ENCODE measurements around the gene SDF2L1.
"Not testable (repeated sequence)": the region's sequence is repeated elsewhere in the genome, so short reads cannot be mapped to it uniquely, and the experiment has no call there.

Gene SDF2L1

GRCh38 chr22:21665047-21665851 lies 23.1 kb downstream of the SDF2L1 start:
- no peak for DNase-seq

DNA sequence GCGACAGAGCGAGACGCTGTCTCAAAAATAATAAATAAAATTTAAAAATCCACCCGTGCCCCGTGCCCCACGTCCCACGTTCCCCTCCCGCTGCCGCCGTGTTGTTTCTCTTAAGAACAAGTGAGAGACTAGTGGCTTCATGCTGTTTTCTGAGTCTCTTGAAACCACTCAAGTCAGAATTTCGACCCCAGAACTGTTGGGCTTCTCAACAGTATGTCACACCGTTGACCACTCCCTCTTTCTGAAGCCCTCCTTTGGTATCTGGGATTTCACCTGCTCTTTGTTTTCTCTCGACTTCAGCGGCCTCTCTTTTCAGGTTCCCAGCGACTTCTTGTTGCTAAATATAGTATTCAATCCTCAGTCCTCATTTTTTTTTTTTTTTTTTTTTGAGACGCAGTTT lies 24.7 kb downstream of the SDF2L1 start:
- no peak for DNase-seq

DNA sequence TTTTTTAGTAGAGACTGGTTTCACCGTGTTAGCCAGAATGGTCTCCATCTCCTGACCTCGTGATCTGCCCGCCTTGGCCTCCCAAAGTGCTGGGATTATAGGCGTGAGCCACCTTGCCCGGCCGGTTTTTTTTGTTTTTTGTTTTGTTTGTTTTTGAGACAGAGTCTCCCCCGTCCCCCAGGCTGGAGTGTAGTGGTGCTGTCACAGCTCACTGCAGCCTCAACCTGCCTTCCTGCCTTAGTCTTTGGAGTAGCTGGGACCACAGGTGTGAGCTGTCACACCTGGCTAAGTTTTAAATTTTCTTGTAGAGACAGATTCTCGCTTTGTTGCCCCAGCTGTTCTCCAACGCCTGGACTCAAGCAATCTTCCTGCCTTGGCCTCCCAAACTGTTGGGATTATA lies 26.9 kb downstream of the SDF2L1 start:
- DNase-seq, result no peak

GRCh38 chr22:21672107-21672629 lies 30.1 kb downstream of the SDF2L1 start:
- DNase-seq, result no peak

GRCh38 chr22:21673534-21674321 lies 31.6 kb downstream of the SDF2L1 start:
- DNase-seq, result no peak

GRCh38 chr22:21674638-21675245 lies 32.6 kb downstream of the SDF2L1 start:
- no peak for DNase-seq

- DNase-seq, result peak; percentile 18
Observed at GRCh38 chr22:21677606-21678443, 35.7 kb downstream of the SDF2L1 start.

DNA sequence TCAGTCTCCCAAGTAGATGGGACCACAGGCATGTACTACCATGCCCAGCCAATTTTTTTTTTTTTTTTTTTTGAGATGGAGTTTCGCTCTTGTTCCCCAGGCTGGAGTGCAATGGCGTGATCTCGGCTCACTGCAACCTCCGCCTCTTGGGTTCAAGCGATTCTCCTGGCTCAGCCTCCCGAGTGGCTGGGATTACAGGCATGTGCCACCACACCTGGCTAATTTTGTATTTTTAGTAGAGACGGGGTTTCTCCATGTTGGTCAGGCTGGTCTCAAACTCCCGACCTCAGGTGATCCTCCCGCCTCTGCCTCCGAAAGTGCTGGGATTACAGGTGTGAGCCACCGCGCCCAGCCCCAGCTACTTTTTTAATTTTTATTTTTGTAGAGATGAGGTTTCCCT lies 36.7 kb downstream of the SDF2L1 start:
- DNase-seq, result not testable (repeated sequence)

DNA sequence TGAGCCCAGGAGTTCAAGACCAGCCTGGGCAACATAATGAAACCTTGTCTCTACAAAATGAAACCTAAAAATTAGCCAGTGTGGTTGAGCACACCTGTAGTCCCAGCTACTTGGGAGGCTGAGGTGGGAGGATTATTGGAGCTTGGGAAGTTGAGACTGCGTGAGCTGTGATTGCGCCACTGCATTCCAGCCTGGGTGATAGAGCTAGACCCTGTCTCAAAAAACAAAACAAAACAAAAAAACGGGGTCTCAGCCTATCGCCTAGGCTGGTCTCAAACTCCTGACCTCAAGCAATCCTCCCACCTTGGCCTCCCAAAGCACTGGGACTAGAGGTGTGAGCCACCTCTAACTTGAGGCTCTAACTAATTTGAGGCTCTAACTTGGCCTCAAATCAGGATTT lies 37.3 kb downstream of the SDF2L1 start:
- no peak for DNase-seq

GRCh38 chr22:21680830-21681565 lies 38.9 kb downstream of the SDF2L1 start:
- no peak for DNase-seq

DNA sequence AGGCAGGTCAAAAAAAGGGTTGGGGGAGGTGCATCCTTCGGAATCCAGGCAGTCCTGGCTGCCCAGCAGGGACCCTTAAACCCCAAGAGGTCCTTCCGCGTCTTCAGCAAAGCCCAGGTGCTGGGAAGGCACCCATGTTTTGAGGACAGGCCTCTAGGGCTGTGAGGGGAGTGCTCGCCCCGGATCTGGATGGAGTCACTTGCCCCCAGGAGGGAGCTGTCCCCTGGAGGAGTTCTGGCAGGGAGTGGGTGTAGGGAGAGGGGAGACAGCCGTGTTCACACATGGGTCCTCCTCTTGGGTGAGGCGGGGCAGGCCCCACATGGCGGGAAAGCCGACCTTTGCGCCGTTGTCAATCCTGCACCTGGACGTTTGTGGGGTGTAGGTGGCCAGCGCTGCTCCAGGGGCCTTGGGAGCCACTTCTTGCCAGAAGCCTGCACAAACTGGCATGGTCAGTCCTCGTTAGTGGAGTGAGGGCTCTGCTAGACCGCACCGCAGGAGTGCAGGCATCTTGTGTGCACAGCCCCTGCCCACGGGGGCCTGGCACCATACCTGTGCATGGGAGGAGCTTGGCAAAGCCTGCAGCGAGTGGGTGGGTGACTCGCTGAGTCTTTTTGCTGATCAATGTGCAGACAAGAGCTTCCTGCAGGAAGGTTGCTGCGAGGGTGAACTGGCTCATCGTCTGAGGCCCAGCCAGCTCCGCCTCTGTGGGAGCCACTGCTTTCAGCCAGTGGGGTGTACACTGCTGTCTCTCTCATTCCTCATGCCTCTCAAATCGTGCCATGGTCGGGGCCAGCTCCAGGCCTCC lies 39.7 kb downstream of the SDF2L1 start:
- DNase-seq, result no peak

- DNase-seq, result no peak
Observed at GRCh38 chr22:21682385-21683175, 40.5 kb downstream of the SDF2L1 start.

GRCh38 chr22:21683401-21683811 lies 41.3 kb downstream of the SDF2L1 start:
- no peak for DNase-seq

DNA sequence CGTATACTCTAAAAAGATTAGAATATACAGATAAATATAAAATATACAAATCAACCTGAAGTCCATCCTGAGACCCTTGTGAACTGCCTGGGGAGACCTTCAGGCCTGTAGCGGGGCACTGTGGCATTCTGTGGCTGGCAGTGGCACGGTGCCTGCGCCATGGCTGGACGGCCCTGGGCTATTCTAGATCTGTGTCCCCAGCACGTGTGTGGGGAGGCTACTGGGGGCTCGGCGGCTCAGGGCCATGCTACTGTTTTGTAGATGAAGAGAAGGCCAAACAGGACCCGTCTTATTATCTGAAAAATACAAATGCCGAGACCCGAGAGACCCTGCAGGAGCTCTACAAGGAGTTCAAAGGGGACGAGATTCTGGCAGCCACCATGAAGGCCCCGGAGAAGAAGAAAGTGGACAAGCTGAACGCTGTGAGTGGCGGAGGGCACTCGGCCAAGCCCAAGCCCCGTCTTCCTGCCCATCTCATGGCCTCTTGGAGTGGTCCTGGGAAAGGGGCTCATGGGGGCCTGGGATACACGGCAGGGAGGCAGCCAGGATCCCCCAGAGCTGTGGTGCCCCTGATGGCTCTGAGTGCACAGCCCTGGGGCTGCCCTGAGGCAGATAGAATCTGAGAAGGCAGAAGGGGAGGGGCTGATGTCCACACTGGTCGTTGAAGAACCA lies 42.5 kb downstream of the SDF2L1 start:
- no peak for DNase-seq

DNA sequence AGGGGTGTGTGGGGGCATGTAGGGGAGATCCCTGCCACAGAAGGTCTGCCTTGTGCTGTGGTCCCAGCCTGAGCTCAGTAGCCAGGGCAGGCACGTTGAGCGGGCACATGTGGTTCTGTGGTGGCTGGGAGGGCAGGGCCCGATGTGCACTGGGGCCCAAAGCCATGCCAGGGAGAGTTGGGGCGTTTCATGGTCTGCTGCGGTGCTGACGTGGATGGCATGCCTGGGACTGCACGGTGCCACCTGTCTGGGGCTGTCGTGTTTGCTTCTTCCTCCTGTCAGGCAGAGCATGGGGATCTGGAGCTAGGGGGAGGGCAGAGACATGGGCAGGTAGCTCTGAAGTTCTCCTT lies 43.0 kb downstream of the SDF2L1 start:
- DNase-seq, result no peak

DNA sequence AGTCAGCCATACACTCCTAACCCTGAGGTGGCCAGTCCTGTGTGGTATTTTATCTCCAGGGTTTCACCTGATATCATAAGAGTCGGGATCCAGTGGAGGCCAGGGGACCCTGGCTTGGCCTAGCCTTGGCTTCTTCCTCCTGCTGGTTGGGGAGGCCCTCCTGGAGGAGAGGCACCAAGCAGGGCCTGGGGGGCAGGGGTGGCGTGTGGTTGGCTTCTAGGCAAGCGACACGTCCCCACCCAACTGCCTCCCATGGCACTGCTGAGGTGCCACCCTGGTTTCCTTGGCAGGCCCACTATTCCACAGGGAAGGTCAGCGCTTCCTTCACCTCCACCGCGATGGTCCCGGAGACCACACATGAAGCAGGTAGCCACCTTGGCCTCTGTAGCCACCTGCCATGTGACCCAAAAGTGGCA lies 44.1 kb downstream of the SDF2L1 start:
- no peak for DNase-seq

DNA sequence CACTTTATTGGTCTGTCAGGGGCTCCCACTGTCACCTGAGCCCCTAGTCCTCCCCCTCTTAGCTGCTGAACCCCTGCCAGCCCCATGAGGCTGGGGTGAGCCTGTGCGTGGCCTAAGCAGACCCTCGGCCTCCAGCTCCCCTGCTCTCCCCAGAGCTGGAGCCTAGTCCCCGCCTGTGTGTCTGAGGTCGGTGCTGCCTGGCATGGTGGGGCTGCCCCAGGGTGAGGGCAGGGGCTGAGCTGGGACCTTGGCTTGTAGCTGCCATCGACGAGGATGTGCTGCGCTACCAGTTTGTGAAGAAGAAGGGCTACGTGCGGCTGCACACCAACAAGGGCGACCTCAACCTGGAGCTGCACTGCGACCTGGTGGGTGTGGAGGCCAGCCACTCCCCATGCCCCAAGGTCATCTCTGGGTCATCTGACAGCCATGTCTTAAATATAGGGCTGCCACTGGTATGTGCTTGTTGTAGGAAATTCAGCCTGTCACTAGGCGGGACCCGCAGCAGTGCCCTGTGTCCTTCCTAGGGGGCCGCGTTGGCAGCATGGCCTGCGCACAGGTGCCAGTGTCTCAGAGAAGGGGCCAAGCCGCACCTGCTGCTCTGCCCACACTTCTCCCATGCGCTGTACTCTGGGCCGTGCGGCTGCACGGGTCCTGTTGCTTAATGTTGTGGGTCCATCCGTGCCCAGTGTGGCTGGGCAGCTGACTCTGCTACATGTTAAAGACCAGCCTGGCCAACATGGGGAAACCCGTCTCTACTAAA lies 44.7 kb downstream of the SDF2L1 start:
- no peak for DNase-seq

GRCh38 chr22:21687685-21688259 lies 45.7 kb downstream of the SDF2L1 start:
- DNase-seq, result no peak

DNA sequence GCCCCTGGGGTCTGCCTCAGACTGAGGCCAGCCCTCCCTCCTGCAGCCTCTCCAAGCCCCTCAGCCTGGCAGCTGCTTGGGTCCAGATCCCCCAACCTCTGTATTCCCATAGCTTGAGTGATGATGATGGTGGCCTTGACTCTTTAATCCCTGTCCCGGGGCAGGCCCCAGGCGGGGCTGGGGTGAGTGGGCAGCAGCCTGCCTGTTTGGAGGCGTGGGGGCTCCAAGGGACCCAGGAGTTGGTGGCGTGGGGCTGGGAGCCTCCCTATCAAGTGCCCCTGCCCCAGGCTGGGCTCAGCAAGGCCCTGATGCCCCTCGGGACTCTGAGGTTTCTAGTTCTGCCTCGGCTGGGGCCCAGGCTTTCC lies 46.2 kb downstream of the SDF2L1 start:
- DNase-seq, result no peak
